ENCODE results near the gene C3orf62.
A peak's percentile ranks its signal among the peaks of the same experiment; 100 is the strongest.
"Not testable (repeated sequence)": the region's sequence is repeated elsewhere in the genome, so short reads cannot be mapped to it uniquely, and the experiment has no call there.

C3orf62 gene

GRCh38 chr3:49253512-49253911 lies 23.5 kb downstream of the C3orf62 start:
- no peaks in the 10 kb centered on the region for H3K4me1 ChIP-seq (ENCODE audit: control insufficient read depth in 2 of 2, insufficient read depth in 2 of 2, low read length in 2 of 2)
- H3K27me3 ChIP-seq (ENCODE audit: control insufficient read depth in 2 of 2, insufficient read depth in 2 of 2, low read length in 2 of 2) = no peaks in the 10 kb centered on the region
- no peak overlapping the region for H3K9ac ChIP-seq (ENCODE audit: low read depth in 1 of 2, low read length in 2 of 2)
- H3K36me3 ChIP-seq (ENCODE audit: control insufficient read depth in 2 of 2, insufficient read depth in 2 of 2, low read length in 2 of 2) = no peaks in the 10 kb centered on the region
- no peak overlapping the region for H3K4me3 ChIP-seq (ENCODE audit: low read length in 2 of 2)
- H3K9me3 ChIP-seq (ENCODE audit: control insufficient read depth in 2 of 2, low read length in 2 of 2) = no peaks in the 10 kb centered on the region
- no peak overlapping the region for H3K27ac ChIP-seq (ENCODE audit: low read depth in 2 of 2, low read length in 2 of 2)

- no peaks in the 10 kb centered on the region for H3K27me3 ChIP-seq (ENCODE audit: control insufficient read depth in 2 of 2, insufficient read depth in 2 of 2, low read length in 2 of 2)
- H3K4me3 ChIP-seq (ENCODE audit: low read length in 2 of 2) = no peak overlapping the region
- no peaks in the 10 kb centered on the region for H3K36me3 ChIP-seq (ENCODE audit: control insufficient read depth in 2 of 2, insufficient read depth in 2 of 2, low read length in 2 of 2)
- H3K9me3 ChIP-seq (ENCODE audit: control insufficient read depth in 2 of 2, low read length in 2 of 2) = no peaks in the 10 kb centered on the region
- H3K27ac ChIP-seq (ENCODE audit: low read depth in 2 of 2, low read length in 2 of 2) = peak overlapping the region; percentile 21 to 70
- peaks cover 0 to 2% of the 10 kb centered on the region in 2 donors for H3K4me1 ChIP-seq (ENCODE audit: control insufficient read depth in 2 of 2, insufficient read depth in 2 of 2, low read length in 2 of 2)
- H3K9ac ChIP-seq (ENCODE audit: low read depth in 1 of 2, low read length in 2 of 2) = no peak overlapping the region
These were observed 28.2 kb downstream of the C3orf62 start for GRCh38 chr3:49248840-49249227.

DNA sequence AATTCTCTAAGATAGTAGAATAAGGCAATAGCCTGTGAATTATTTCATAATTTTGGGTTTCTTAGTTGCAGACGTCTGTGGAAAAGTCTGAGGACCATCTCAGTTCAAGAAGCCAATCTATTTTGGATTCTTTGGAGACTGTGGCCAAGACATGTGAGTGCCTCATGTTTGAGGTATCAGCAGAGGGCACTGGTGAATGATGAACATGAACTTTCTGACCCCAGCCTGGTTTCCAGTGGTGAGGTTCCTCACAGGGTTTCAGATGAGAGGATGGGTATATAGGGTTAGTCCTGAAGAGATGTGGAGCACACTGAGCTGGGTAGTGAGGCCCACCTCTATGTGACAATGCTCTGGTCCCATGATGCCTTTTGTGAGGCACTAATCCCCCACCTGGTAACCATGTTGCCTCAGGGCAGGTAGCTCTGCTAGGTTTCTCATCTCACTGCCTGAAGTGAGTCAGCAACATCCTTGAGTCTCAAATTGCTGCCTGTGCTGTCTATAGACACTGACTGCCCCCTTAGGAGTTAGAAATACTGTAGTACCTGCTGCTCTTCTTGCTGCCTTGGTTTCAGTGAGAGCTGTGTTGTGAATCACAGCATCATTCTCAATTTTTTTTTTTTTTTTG lies 32.3 kb downstream of the C3orf62 start:
- Histone ChIP-seq H3K4me1 (ENCODE audit: control insufficient read depth in 2 of 2, insufficient read depth in 2 of 2, low read length in 2 of 2) (peaks cover 0 to 2% of the 10 kb centered on the region in 2 donors), H3K4me3 (ENCODE audit: low read length in 2 of 2) (no peak overlapping the region), H3K9ac (ENCODE audit: low read depth in 1 of 2, low read length in 2 of 2) (no peak overlapping the region), H3K27me3 (ENCODE audit: control insufficient read depth in 2 of 2, insufficient read depth in 2 of 2, low read length in 2 of 2) (no peaks in the 10 kb centered on the region), H3K36me3 (ENCODE audit: control insufficient read depth in 2 of 2, insufficient read depth in 2 of 2, low read length in 2 of 2) (no peaks in the 10 kb centered on the region), H3K9me3 (ENCODE audit: control insufficient read depth in 2 of 2, low read length in 2 of 2) (no peaks in the 10 kb centered on the region), H3K27ac (ENCODE audit: low read depth in 2 of 2, low read length in 2 of 2) (peak overlapping the region in 1 of 2 donors; percentile 13)

- not testable (repeated sequence) for H3K4me1 ChIP-seq (ENCODE audit: control insufficient read depth in 2 of 2, insufficient read depth in 2 of 2, low read length in 2 of 2); H3K36me3 ChIP-seq (ENCODE audit: control insufficient read depth in 2 of 2, insufficient read depth in 2 of 2, low read length in 2 of 2); H3K27me3 ChIP-seq (ENCODE audit: control insufficient read depth in 2 of 2, insufficient read depth in 2 of 2, low read length in 2 of 2); H3K4me3 ChIP-seq (ENCODE audit: low read length in 2 of 2); H3K9ac ChIP-seq (ENCODE audit: low read depth in 1 of 2, low read length in 2 of 2); H3K9me3 ChIP-seq (ENCODE audit: control insufficient read depth in 2 of 2, low read length in 2 of 2); H3K27ac ChIP-seq (ENCODE audit: low read depth in 2 of 2, low read length in 2 of 2)
These were observed 36.9 kb downstream of the C3orf62 start for GRCh38 chr3:49240091-49240490.

DNA sequence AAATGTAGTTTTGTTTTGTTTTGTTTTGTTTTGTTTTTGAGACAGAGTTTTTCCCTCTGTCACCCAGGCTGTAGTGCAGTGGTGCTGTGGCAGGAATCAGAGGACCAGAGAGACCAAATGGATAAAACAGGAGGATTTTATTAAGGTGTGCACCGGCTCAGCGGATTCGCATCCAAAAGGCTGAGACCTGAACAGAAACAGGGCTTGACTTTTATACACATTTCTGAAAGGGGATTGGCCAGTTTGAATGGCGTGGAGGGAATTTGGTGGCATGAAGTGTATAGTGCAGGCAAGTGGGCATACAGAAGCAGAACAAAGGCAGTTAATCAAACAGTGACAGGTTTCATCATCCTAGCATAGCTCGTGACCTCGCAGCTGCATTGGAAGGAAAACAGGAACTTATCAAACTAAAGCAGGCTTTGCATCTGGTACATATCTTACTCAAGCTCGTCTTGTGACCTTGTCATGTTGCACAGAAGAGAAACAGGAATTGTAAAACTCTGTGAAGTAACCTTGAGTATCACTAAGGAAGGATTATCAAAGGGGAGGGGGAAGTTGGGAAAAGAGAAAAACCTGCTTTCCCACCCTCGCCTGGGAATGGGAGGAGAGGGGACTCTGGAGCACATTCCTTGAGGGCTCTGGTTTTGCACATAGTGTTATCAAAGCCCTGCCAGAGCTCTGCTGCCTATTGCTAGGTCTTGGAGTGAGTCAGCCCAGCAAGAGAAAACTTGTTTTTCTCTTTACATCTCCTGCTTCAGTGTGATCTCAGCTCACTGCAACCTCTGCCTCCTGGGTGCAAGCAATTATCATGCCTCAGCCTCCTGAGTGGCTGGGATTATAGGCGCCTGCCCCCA lies 38.5 kb downstream of the C3orf62 start:
- peak overlapping the region; percentile 55 to 67 for H3K27ac ChIP-seq (ENCODE audit: low read depth in 2 of 2, low read length in 2 of 2)
- no peak overlapping the region for H3K4me3 ChIP-seq (ENCODE audit: low read length in 2 of 2)

GRCh38 chr3:49237344-49237743 lies 39.7 kb downstream of the C3orf62 start:
- Histone ChIP-seq H3K4me3 (ENCODE audit: low read length in 2 of 2) (no peak overlapping the region), H3K27ac (ENCODE audit: low read depth in 2 of 2, low read length in 2 of 2) (no peak overlapping the region), H3K27me3 (ENCODE audit: control insufficient read depth in 2 of 2, insufficient read depth in 2 of 2, low read length in 2 of 2) (no peaks in the 10 kb centered on the region), H3K9ac (ENCODE audit: low read depth in 1 of 2, low read length in 2 of 2) (no peak overlapping the region), H3K9me3 (ENCODE audit: control insufficient read depth in 2 of 2, low read length in 2 of 2) (peaks cover 2 to 12% of the 10 kb centered on the region in 2 donors), H3K36me3 (ENCODE audit: control insufficient read depth in 2 of 2, insufficient read depth in 2 of 2, low read length in 2 of 2) (no peaks in the 10 kb centered on the region), H3K4me1 (ENCODE audit: control insufficient read depth in 2 of 2, insufficient read depth in 2 of 2, low read length in 2 of 2) (no peaks in the 10 kb centered on the region)

More for the DNA sequence above, 38.5 kb downstream of the C3orf62 start:
- Histone ChIP-seq H3K9me3 (ENCODE audit: control insufficient read depth in 2 of 2, low read length in 2 of 2) (peaks cover 0 to 6% of the 10 kb centered on the region in 2 donors), H3K36me3 (ENCODE audit: control insufficient read depth in 2 of 2, insufficient read depth in 2 of 2, low read length in 2 of 2) (no peaks in the 10 kb centered on the region), H3K9ac (ENCODE audit: low read depth in 1 of 2, low read length in 2 of 2) (no peak overlapping the region), H3K4me1 (ENCODE audit: control insufficient read depth in 2 of 2, insufficient read depth in 2 of 2, low read length in 2 of 2) (no peaks in the 10 kb centered on the region), H3K27me3 (ENCODE audit: control insufficient read depth in 2 of 2, insufficient read depth in 2 of 2, low read length in 2 of 2) (no peaks in the 10 kb centered on the region)

- no peak overlapping the region for H3K4me3 ChIP-seq (ENCODE audit: low read length in 2 of 2)
- no peak overlapping the region for H3K27ac ChIP-seq (ENCODE audit: low read depth in 2 of 2, low read length in 2 of 2)
- H3K27me3 ChIP-seq (ENCODE audit: control insufficient read depth in 2 of 2, insufficient read depth in 2 of 2, low read length in 2 of 2) = no peaks in the 10 kb centered on the region
- H3K9me3 ChIP-seq (ENCODE audit: control insufficient read depth in 2 of 2, low read length in 2 of 2) = peaks cover 2 to 12% of the 10 kb centered on the region in 2 donors
- no peak overlapping the region for H3K9ac ChIP-seq (ENCODE audit: low read depth in 1 of 2, low read length in 2 of 2)
- H3K4me1 ChIP-seq (ENCODE audit: control insufficient read depth in 2 of 2, insufficient read depth in 2 of 2, low read length in 2 of 2) = no peaks in the 10 kb centered on the region
- no peaks in the 10 kb centered on the region for H3K36me3 ChIP-seq (ENCODE audit: control insufficient read depth in 2 of 2, insufficient read depth in 2 of 2, low read length in 2 of 2)
These were observed 40.8 kb downstream of the C3orf62 start for GRCh38 chr3:49236226-49236625.

DNA sequence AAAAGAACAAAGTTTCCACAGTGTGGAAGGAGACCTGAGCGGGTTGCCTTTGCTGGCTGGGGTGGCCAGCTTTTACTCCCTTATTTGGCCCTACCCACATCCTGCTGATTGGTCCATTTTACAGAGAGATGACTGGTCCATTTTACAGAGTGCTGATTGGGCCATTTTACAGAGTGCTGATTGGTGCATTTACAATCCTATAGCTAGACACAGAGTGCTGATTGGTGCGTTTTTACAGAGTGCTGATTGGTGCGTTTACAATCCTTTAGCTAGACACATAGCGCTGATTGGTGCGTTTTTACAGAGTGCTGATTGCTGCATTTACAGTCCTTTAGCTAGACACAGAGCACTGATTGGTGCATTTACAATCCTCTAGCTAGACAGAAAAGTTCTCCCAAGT lies 48.2 kb downstream of the C3orf62 start:
- H3K4me1 ChIP-seq (ENCODE audit: control insufficient read depth in 2 of 2, insufficient read depth in 2 of 2, low read length in 2 of 2); H3K36me3 ChIP-seq (ENCODE audit: control insufficient read depth in 2 of 2, insufficient read depth in 2 of 2, low read length in 2 of 2); H3K4me3 ChIP-seq (ENCODE audit: low read length in 2 of 2); H3K9ac ChIP-seq (ENCODE audit: low read depth in 1 of 2, low read length in 2 of 2); H3K27me3 ChIP-seq (ENCODE audit: control insufficient read depth in 2 of 2, insufficient read depth in 2 of 2, low read length in 2 of 2); H3K27ac ChIP-seq (ENCODE audit: low read depth in 2 of 2, low read length in 2 of 2): not testable (repeated sequence)
- H3K9me3 ChIP-seq (ENCODE audit: control insufficient read depth in 2 of 2, low read length in 2 of 2) = peaks cover 6 to 12% of the 10 kb centered on the region in 2 donors

DNA sequence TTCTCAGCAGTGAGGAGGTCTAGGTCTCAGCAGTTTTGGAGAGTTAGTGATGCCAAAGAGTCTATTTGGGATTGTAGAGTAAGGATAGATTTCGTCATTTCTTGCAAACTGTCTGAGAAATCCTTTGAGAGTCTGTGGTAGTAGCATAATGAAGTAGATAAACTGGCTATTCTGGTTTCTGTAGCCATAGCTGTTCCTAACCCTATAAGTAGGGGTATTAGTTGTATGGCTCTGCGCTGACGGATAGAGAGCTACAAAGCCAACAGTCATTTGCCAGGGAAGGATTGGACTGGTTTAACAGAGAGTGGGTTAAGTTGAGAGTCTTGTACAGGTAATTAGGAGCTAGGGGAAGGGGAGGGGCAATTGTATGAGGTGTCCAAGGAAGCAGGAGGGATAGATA lies 55.0 kb downstream of the C3orf62 start:
- no peak overlapping the region for H3K9ac ChIP-seq (ENCODE audit: low read depth in 1 of 2, low read length in 2 of 2)
- H3K9me3 ChIP-seq (ENCODE audit: control insufficient read depth in 2 of 2, low read length in 2 of 2) = no peaks in the 10 kb centered on the region
- no peaks in the 10 kb centered on the region for H3K36me3 ChIP-seq (ENCODE audit: control insufficient read depth in 2 of 2, insufficient read depth in 2 of 2, low read length in 2 of 2)
- no peaks in the 10 kb centered on the region for H3K27me3 ChIP-seq (ENCODE audit: control insufficient read depth in 2 of 2, insufficient read depth in 2 of 2, low read length in 2 of 2)
- H3K4me3 ChIP-seq (ENCODE audit: low read length in 2 of 2) = no peak overlapping the region
- H3K4me1 ChIP-seq (ENCODE audit: control insufficient read depth in 2 of 2, insufficient read depth in 2 of 2, low read length in 2 of 2) = no peaks in the 10 kb centered on the region
- H3K27ac ChIP-seq (ENCODE audit: low read depth in 2 of 2, low read length in 2 of 2) = no peak overlapping the region

GRCh38 chr3:49220985-49221563 lies 56.0 kb downstream of the C3orf62 start:
- not testable (repeated sequence) for H3K4me1 ChIP-seq (ENCODE audit: control insufficient read depth in 2 of 2, insufficient read depth in 2 of 2, low read length in 2 of 2); H3K9ac ChIP-seq (ENCODE audit: low read depth in 1 of 2, low read length in 2 of 2); H3K36me3 ChIP-seq (ENCODE audit: control insufficient read depth in 2 of 2, insufficient read depth in 2 of 2, low read length in 2 of 2); H3K4me3 ChIP-seq (ENCODE audit: low read length in 2 of 2); H3K27me3 ChIP-seq (ENCODE audit: control insufficient read depth in 2 of 2, insufficient read depth in 2 of 2, low read length in 2 of 2); H3K27ac ChIP-seq (ENCODE audit: low read depth in 2 of 2, low read length in 2 of 2); H3K9me3 ChIP-seq (ENCODE audit: control insufficient read depth in 2 of 2, low read length in 2 of 2)
